CD8-positive, alpha-beta memory T cell (primary cell): ENCODE measurements around the gene KIAA0930. TPM values are rescaled to one million over a fixed set of nuclear protein-coding genes. Genes with fewer than 3 reads are reported as not detected.
A peak's percentile ranks its signal among the peaks of the same experiment; 100 is the strongest.

Source experiments
- CTCF ChIA-PET: fragments of 350-600 bp; sonication (Branson Sonifier 250); formaldehyde crosslinking; loops from one replicate; lab custom pipeline; 2021; ENCODE audit warnings: antibody characterized with exemption; lab: Charles Lee
- POLR2A ChIA-PET: fragments of 350-600 bp; sonication (Branson Sonifier 250); formaldehyde crosslinking; loops from one replicate; lab custom pipeline; 2021; ENCODE audit warnings: antibody characterized with exemption; lab: Charles Lee
- DNase-seq, 5 donors: peaks; one replicate each; pipeline versions ENCODE4 v3.0.0 to v3.0.0-alpha.2; 2020 to 2022; ENCODE audit warnings: mixed read lengths in 1 of 5
- H3K27ac ChIP-seq: one replicate; pipeline ENCODE4 v1.7.0; 2013; ENCODE audit warnings: low read depth, mild to moderate bottlenecking, low read length, moderate library complexity
- H3K27me3 ChIP-seq: 2 replicates; pipeline ENCODE4 v1.7.0; 2013; ENCODE audit warnings: low read length, mild to moderate bottlenecking; ENCODE audit not compliant: insufficient read depth, poor library complexity, severe bottlenecking
- H3K36me3 ChIP-seq: 2 replicates; pipeline ENCODE4 v1.7.0; 2013; ENCODE audit warnings: mild to moderate bottlenecking, low read length, moderate library complexity; ENCODE audit not compliant: insufficient read depth
- H3K4me1 ChIP-seq: 2 replicates; pipeline ENCODE4 v1.7.0; 2013; ENCODE audit warnings: mild to moderate bottlenecking, low read length, moderate library complexity; ENCODE audit not compliant: insufficient read depth
- H3K4me3 ChIP-seq: 2 replicates; pipeline ENCODE4 v1.7.0; 2013; ENCODE audit warnings: mild to moderate bottlenecking, low read length
- H3K9me3 ChIP-seq: 2 replicates; pipeline ENCODE4 v1.7.0; 2013; ENCODE audit warnings: mild to moderate bottlenecking, low read length
- H3K27ac Mint-ChIP-seq, 8 donors: one replicate each; pipeline ENCODE4 v1.8.0; 2020 to 2021; ENCODE audit warnings: mixed read lengths in 8 of 8, mild to moderate bottlenecking in 6 of 8, inconsistent platforms in 3 of 8, moderate library complexity in 3 of 8
- H3K27me3 Mint-ChIP-seq, 2 donors: one replicate each; pipeline ENCODE4 v1.8.0; 2020 to 2021; ENCODE audit warnings: mixed read lengths in 2 of 2, mild to moderate bottlenecking in 1 of 2, moderate library complexity in 1 of 2
- H3K36me3 Mint-ChIP-seq, 3 donors: one replicate each; pipeline ENCODE4 v1.8.0; 2020 to 2021; ENCODE audit warnings: mixed read lengths in 3 of 3, inconsistent platforms in 1 of 3, mild to moderate bottlenecking in 1 of 3
- H3K4me1 Mint-ChIP-seq, 3 donors: one replicate each; pipeline ENCODE4 v1.8.0; 2020 to 2021; ENCODE audit warnings: mixed read lengths in 3 of 3, inconsistent platforms in 1 of 3, mild to moderate bottlenecking in 1 of 3
- H3K4me3 Mint-ChIP-seq, 7 donors: one replicate each; pipeline ENCODE4 v1.8.0; 2020 to 2021; ENCODE audit warnings: mixed read lengths in 7 of 7, mild to moderate bottlenecking in 6 of 7, moderate library complexity in 4 of 7, inconsistent platforms in 2 of 7
- H3K9me3 Mint-ChIP-seq, 5 donors: one replicate each; pipeline ENCODE4 v1.8.0; 2020 to 2022; ENCODE audit warnings: mixed read lengths in 5 of 5, mild to moderate bottlenecking in 3 of 5, moderate library complexity in 2 of 5, inconsistent platforms in 1 of 5
- polyA plus RNA-seq: library from polyadenylated mRNA; unstranded; fragments of 300-500 nt; fragmentation: Illumina TruSeq; gene quantifications from one replicate; pipeline ENCODE4 v1.2.3, GENCODE V29; 2021
- total RNA-seq, 2 experiments: library from RNA; stranded (reverse); gene quantifications; one replicate each; pipeline ENCODE4 v1.2.3, GENCODE V29; 2021

KIAA0930 gene
- total and polyA plus RNA-seq, 3 experiments from 2014 or later = 2.7 to 39.5 (median 32.3) TPM

DNA sequence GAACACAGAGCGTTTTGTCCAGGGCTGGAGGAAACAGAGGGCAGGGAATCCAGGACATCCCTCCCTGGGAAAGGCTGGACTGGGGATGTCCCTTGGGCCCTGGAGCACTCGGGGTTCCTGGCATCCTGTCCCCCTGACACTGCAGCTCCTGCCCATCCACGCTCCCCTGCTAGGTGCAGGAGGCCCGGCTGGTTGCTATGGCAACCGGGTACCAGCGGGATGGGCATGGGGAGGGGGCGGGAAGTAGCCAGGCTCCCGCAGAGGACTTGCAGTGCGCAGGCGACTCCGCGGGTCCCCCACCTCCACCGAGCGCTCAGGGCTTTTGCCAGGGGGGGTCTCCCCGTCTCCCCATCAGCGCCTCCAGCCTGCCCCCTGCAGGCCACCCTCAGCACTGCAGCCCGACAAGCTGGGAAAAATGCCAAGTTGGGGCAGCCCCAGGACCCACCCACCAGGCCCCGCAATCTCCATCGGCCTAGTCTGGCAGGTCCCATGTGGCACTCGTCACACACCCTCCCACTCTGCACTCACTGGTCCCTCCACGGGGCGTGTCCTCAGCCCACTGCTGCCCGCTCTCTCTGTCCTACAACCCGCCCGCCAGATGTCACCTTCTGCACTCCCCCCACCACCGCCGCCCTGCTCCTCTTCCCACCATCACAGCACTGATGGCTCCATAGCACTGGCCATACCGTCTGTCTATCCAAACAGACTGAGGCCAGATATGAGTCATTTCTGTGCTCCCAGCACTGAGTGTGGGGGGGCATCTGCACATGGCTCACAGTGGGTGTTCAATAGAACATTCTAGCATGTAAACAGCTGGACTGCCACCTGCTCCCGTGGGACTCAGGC lies 31.5 kb downstream of the KIAA0930 start:
- peaks cover 0 to 3% (median 3%) of the 10 kb centered on the region in 3 donors for H3K4me1 Mint-ChIP-seq
- H3K27ac Mint-ChIP-seq = peak overlapping the region in 2 of 8 donors; percentile 38 to 54
- POLR2A ChIA-PET = no interaction called here
- H3K4me3 Mint-ChIP-seq = no peak overlapping the region
- H3K9me3 Mint-ChIP-seq = no peaks in the 10 kb centered on the region
- Histone ChIP-seq H3K4me1 (no peaks in the 10 kb centered on the region), H3K27ac (no peak overlapping the region), H3K9me3 (no peaks in the 10 kb centered on the region), H3K36me3 (no peaks in the 10 kb centered on the region), H3K4me3 (no peak overlapping the region), H3K27me3 (no peaks in the 10 kb centered on the region)
- peaks cover 0 to 54% (median 8%) of the 10 kb centered on the region in 3 donors for H3K36me3 Mint-ChIP-seq
- CTCF ChIA-PET = interaction anchor here (2.1 kb wide), 1 partner anchor 45 kb away, joined by 4 read pairs; the partner anchor contains the start of gene NUP50
- H3K27me3 Mint-ChIP-seq = no peaks in the 10 kb centered on the region
- DNase-seq = peak in 2 of 5 donors; percentile 15 to 31

DNA sequence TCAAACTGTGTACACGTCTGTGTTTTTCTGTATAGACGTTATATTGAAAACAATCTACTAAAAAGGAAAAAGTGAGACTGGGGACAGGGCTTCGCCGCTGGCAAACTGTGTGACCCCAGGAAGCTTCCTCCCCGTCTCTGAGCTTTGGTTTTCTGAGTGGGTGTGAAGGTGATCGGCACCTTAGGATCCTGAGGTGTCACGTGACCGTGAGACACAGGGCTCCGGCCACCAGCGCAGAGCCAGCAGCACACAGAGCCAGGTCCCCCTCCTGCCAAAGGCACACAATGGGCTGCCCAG lies 32.0 kb downstream of the KIAA0930 start:
- H3K9me3 Mint-ChIP-seq = no peaks in the 10 kb centered on the region
- Histone ChIP-seq H3K27ac (no peak overlapping the region), H3K36me3 (no peaks in the 10 kb centered on the region), H3K27me3 (no peaks in the 10 kb centered on the region), H3K4me3 (no peak overlapping the region), H3K4me1 (no peaks in the 10 kb centered on the region), H3K9me3 (no peaks in the 10 kb centered on the region)
- POLR2A ChIA-PET = no interaction called here
- CTCF ChIA-PET = interaction anchor here (2.1 kb wide), 1 partner anchor 44 kb away, joined by 4 read pairs; the partner anchor contains the start of gene NUP50
- H3K36me3 Mint-ChIP-seq = peaks cover 0 to 60% (median 10%) of the 10 kb centered on the region in 3 donors
- peaks cover 0 to 3% (median 0%) of the 10 kb centered on the region in 3 donors for H3K4me1 Mint-ChIP-seq
- no peak overlapping the region for H3K27ac Mint-ChIP-seq
- H3K4me3 Mint-ChIP-seq = no peak overlapping the region
- DNase-seq = no peak
- H3K27me3 Mint-ChIP-seq = no peaks in the 10 kb centered on the region

DNA sequence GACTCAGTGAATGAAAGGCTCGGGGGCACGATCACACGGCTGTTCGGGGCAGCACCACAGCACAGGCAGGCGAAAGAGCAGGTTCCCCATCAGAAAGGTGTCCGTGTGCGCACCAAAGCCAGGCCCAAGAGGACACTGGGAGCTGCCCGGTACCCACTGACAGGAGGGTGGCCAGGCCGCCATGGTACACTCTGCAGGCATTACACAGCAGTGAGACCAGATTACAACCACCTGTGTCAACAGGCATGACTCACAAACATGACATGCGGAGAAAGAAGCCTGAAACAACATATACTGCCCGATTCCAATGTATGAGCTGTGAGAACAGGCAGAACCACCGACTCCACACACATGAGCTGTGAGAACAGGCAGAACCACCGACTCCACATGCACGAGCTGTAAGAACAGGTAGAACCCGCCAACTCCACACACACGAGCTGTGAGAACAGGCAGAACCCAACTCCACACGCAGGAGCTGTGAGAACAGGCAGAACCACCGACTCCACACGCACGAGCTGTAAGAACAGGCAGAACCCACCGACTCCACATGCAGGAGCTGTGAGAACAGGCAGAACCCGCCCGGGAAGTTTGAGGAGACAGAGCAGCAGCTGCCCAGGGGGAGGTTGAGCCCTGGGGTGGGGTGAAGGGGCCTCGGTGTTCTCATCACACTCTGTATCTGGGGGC lies 32.6 kb downstream of the KIAA0930 start:
- Histone ChIP-seq H3K4me1 (no peaks in the 10 kb centered on the region), H3K27me3 (no peaks in the 10 kb centered on the region), H3K4me3 (no peak overlapping the region), H3K36me3 (no peaks in the 10 kb centered on the region), H3K9me3 (no peaks in the 10 kb centered on the region), H3K27ac (no peak overlapping the region)
- Mint-ChIP-seq H3K4me3 (no peak overlapping the region), H3K27me3 (no peaks in the 10 kb centered on the region), H3K4me1 (peaks cover 0 to 3% (median 0%) of the 10 kb centered on the region in 3 donors), H3K36me3 (peaks cover 0 to 61% (median 10%) of the 10 kb centered on the region in 3 donors), H3K27ac (peak overlapping the region in 2 of 8 donors; percentile 37 to 75), H3K9me3 (no peaks in the 10 kb centered on the region)
- DNase-seq = no peak
- ChIA-PET POLR2A (no interaction called here), CTCF (interaction anchor here (0.6 to 2.1 kb wide), 2 partner anchors 23 to 44 kb away, joined by 3 to 4 read pairs; partner anchors contain the start of gene NUP50)

DNA sequence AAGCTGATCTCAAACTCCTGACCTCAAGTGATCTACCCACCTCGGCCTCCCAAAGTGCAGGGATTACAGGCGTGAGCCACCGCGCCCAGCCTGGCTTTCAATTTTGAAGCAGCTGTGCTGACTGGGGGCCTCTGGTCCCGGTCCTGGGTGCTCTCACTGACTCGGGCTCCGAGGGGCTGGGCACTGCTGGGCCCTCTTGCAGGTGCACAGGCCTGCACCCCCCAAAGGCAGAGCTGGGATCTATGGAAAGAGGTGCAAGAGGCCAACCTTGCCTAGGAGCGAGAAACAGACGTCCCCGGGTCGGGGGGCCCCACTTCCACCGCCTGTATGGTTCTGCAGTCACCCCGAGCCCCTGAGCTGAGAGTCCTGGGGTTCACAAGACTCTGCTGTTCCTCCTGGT lies 33.2 kb downstream of the KIAA0930 start:
- peaks cover 0 to 63% (median 10%) of the 10 kb centered on the region in 3 donors for H3K36me3 Mint-ChIP-seq
- no peak for DNase-seq
- Histone ChIP-seq H3K4me1 (no peaks in the 10 kb centered on the region), H3K9me3 (no peaks in the 10 kb centered on the region), H3K36me3 (no peaks in the 10 kb centered on the region), H3K4me3 (no peak overlapping the region), H3K27ac (no peak overlapping the region), H3K27me3 (no peaks in the 10 kb centered on the region)
- POLR2A ChIA-PET = no interaction called here
- no peak overlapping the region for H3K4me3 Mint-ChIP-seq
- no peak overlapping the region for H3K27ac Mint-ChIP-seq
- CTCF ChIA-PET = no interaction called here
- H3K4me1 Mint-ChIP-seq = peaks cover 0 to 3% (median 0%) of the 10 kb centered on the region in 3 donors
- H3K9me3 Mint-ChIP-seq = no peaks in the 10 kb centered on the region
- no peaks in the 10 kb centered on the region for H3K27me3 Mint-ChIP-seq

DNA sequence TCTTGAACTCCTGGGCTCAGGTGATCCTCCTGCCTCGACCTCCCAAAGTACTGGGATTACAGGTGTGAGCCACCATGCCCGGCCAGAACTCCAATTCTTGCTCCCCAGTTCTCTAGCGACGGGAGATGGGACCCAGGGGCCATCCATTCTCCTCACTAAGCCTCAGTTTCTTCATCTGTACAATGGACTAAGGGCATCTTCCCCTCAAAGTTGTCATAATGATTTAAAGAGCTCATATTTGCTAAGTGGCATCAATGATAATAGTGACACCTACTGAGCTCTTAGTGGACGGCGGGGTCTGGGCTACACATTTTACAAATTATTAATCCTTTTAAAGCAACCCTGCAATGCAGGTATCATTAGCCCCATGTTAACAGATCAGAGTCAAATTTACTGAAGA lies 34.5 kb downstream of the KIAA0930 start:
- CTCF ChIA-PET = no interaction called here
- H3K9me3 Mint-ChIP-seq = no peaks in the 10 kb centered on the region
- Histone ChIP-seq H3K9me3 (no peaks in the 10 kb centered on the region), H3K27me3 (no peaks in the 10 kb centered on the region), H3K27ac (no peak overlapping the region), H3K4me1 (no peaks in the 10 kb centered on the region), H3K36me3 (no peaks in the 10 kb centered on the region), H3K4me3 (no peak overlapping the region)
- H3K4me3 Mint-ChIP-seq = no peak overlapping the region
- H3K4me1 Mint-ChIP-seq = peaks cover 0 to 3% (median 0%) of the 10 kb centered on the region in 3 donors
- peak overlapping the region in 3 of 8 donors; percentile 61 to 70 (median 67) for H3K27ac Mint-ChIP-seq
- POLR2A ChIA-PET = no interaction called here
- no peaks in the 10 kb centered on the region for H3K27me3 Mint-ChIP-seq
- no peak for DNase-seq
- peaks cover 0 to 67% (median 13%) of the 10 kb centered on the region in 3 donors for H3K36me3 Mint-ChIP-seq

DNA sequence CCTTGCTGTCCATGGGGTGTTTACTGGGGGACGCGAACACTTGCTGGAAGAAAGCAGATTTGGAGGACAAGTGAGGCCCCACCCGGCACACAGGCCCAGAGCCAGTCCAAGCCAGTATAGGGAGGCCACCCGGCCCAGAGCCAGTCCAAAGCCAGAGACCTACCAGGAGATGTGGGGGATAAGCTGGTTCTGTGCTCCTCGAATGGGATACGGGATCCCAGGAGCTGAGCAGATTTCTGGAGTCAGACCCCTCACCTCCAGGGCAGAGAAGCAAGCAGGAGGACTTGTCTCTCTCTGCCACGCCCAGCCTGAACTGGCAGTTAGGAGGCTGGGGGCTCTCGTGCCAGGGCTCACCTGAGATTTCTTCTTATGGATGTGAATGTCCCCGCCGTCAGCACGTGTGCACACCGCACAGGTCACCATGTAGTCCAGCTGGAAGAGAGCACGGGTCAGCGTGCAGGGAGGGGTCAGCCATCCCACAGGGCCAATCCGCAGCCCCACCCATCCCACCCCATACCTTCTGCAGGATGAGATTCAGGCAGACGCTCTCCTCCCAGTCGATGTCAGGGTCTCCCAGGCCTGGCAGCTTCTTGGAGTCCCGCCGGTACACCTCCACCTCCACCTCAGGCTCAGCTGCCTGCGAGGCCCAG lies 35.3 kb downstream of the KIAA0930 start:
- Histone ChIP-seq H3K9me3 (no peaks in the 10 kb centered on the region), H3K27me3 (no peaks in the 10 kb centered on the region), H3K27ac (no peak overlapping the region), H3K36me3 (no peaks in the 10 kb centered on the region), H3K4me3 (no peak overlapping the region), H3K4me1 (no peaks in the 10 kb centered on the region)
- H3K36me3 Mint-ChIP-seq = peaks cover 0 to 67% (median 14%) of the 10 kb centered on the region in 3 donors
- no peaks in the 10 kb centered on the region for H3K9me3 Mint-ChIP-seq
- no peak for DNase-seq
- H3K4me1 Mint-ChIP-seq = peaks cover 0 to 3% (median 0%) of the 10 kb centered on the region in 3 donors
- H3K4me3 Mint-ChIP-seq = no peak overlapping the region
- CTCF ChIA-PET = no interaction called here
- H3K27me3 Mint-ChIP-seq = no peaks in the 10 kb centered on the region
- POLR2A ChIA-PET = no interaction called here
- no peak overlapping the region for H3K27ac Mint-ChIP-seq

DNA sequence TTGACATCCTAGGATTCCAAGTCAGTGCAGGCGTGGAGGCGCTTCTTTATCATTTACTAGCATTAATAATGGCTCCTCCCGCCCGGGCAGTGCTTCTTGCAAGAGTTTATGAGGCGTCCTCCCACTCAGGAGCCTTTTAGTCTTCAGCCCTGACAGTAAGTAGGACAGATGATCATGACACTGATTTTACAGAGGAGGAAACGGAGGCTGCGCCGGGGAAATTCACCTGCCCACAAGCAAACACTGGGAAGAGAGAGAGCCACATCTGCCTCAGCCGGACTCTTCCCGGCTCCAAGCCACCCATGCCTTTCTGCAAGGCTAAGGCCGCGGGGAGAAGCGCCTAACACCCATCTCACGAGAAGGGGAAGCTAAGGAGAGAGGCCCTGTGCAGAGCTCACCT lies 35.9 kb downstream of the KIAA0930 start:
- no peaks in the 10 kb centered on the region for H3K9me3 ChIP-seq
- H3K27me3 Mint-ChIP-seq = no peaks in the 10 kb centered on the region
- DNase-seq = no peak
- no peaks in the 10 kb centered on the region for H3K9me3 Mint-ChIP-seq
- peaks cover 0 to 3% (median 0%) of the 10 kb centered on the region in 3 donors for H3K4me1 Mint-ChIP-seq
- CTCF ChIA-PET = no interaction called here
- no peaks in the 10 kb centered on the region for H3K27me3 ChIP-seq
- POLR2A ChIA-PET = no interaction called here
- H3K4me1 ChIP-seq = no peaks in the 10 kb centered on the region
- H3K27ac ChIP-seq = no peak overlapping the region
- H3K4me3 Mint-ChIP-seq = no peak overlapping the region
- no peak overlapping the region for H3K4me3 ChIP-seq
- no peak overlapping the region for H3K27ac Mint-ChIP-seq
- H3K36me3 Mint-ChIP-seq = peaks cover 0 to 68% (median 14%) of the 10 kb centered on the region in 3 donors
- H3K36me3 ChIP-seq = no peaks in the 10 kb centered on the region
